ENCODE results near the gene AZU1.

The AZU1 gene

DNA sequence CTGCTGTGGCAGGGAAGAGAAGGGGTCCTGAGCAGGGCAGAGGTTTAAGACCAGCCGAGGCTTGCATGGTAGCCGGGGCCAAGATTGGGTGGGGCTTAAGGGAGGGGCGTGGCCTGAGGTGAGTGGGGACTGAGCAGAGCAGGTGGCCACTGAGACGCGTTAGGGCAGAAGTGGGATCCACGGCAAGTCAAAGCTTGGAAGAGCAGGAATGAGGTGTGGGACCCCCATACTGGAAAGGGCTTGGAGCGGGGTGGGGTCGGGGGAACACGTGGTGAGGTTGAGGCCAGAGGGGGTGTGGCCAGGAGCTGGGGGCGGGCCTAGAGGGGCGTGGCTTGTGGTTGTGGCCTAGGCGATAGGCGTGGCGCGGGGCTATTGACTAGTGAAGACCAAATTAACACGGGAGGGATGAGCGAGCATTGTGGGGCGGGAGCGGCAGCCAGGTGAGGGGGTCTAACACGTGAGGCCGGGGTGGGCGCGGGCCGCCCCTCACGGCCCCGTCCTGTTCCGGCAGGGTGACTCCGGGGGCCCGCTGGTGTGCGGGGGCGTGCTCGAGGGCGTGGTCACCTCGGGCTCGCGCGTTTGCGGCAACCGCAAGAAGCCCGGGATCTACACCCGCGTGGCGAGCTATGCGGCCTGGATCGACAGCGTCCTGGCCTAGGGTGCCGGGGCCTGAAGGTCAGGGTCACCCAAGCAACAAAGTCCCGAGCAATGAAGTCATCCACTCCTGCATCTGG, 35.1 kb downstream of the AZU1 start:
- Histone ChIP-seq H3K4me2 (ENCODE audit: low read length) (no peak overlapping the region), H2BK5ac (ENCODE audit: low read length) (no peak overlapping the region), H3K9ac (ENCODE audit: low read length) (no peak overlapping the region), H3K4me1 (ENCODE audit: control insufficient read depth, low read depth, low read length) (no peaks in the 10 kb centered on the region), H3K27ac (ENCODE audit: low read depth, low read length) (no peak overlapping the region), H3K4ac (ENCODE audit: low read depth, low read length) (no peak overlapping the region), H3K23ac (ENCODE audit: low read length) (no peak overlapping the region), H3K79me2 (ENCODE audit: control insufficient read depth, insufficient read depth, low read length) (no peaks in the 10 kb centered on the region), H3K36me3 (ENCODE audit: control insufficient read depth, insufficient read depth, low read length) (no peaks in the 10 kb centered on the region), H2AK5ac (ENCODE audit: low read length) (no peak overlapping the region), H3K18ac (ENCODE audit: low read length) (no peak overlapping the region), H2BK15ac (replicated peaks; ENCODE audit: low read depth) (no peak overlapping the region), H3K4me3 (ENCODE audit: low read length) (no peak overlapping the region), H4K8ac (ENCODE audit: low read depth, low read length) (no peak overlapping the region), H3K79me1 (ENCODE audit: low read length) (no peaks in the 10 kb centered on the region), H2BK120ac (ENCODE audit: low read depth, low read length) (no peak overlapping the region), H3K27me3 (ENCODE audit: insufficient read depth, low read length, poor library complexity) (peaks cover 6% of the 10 kb centered on the region), H4K5ac (ENCODE audit: low read length) (no peak overlapping the region), H3K56ac (ENCODE audit: low read length) (no peak overlapping the region)
- WGBS (ENCODE audit: extremely low coverage, insufficient coverage, low lambda C conversion rate) = no CpG with 5 or more reads among the region's 48 CpGs
- peak; percentile 86 for DNase-seq

DNA sequence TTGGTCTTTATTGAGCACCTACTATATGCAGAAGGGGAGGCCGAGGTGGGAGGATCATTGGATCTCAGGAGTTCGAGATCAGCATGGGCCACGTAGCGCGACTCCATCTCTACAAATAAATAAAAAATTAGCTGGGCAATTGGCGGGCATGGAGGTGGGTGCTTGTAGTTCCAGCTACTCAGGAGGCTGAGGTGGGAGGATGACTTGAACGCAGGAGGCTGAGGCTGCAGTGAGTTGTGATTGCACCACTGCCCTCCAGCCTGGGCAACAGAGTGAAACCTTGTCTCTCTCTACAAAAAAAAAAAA, 35.6 kb downstream of the AZU1 start:
- no peak overlapping the region for H3K23ac ChIP-seq (ENCODE audit: low read length)
- peaks cover 6% of the 10 kb centered on the region for H3K27me3 ChIP-seq (ENCODE audit: insufficient read depth, low read length, poor library complexity)

DNA sequence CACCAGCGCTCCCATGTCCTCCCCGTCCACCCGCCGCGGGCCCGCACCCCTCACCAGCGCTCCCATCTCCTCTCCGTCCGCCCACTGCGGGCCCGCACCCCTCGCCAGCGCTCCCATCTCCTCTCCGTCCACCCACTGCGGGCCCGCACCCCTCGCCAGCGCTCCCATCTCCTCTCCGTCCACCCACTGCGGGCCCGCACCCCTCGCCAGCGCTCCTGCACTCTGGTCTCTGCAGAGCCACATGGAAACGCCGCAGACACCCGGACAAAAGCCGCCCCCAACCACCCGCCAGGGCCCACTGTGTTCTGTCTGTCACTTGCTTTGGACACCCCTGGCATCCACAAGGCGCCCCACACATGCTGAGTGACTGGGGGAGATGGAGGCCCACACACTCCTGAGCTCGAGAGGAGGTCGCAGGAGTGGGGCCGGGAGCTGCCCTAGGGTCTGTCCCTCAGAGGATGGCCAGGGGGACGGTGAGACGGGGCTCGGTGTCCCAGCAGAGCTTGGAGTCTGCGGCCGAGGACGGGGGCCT, 39.2 kb downstream of the AZU1 start:
- Histone ChIP-seq H3K4me3 (ENCODE audit: low read length) (no peak overlapping the region), H3K4me1 (ENCODE audit: control insufficient read depth, low read depth, low read length) (no peaks in the 10 kb centered on the region), H2AK5ac (ENCODE audit: low read length) (no peak overlapping the region), H4K5ac (ENCODE audit: low read length) (no peak overlapping the region), H4K8ac (ENCODE audit: low read depth, low read length) (no peak overlapping the region), H3K18ac (ENCODE audit: low read length) (no peak overlapping the region), H3K4ac (ENCODE audit: low read depth, low read length) (no peak overlapping the region), H2BK15ac (replicated peaks; ENCODE audit: low read depth) (no peak overlapping the region), H3K27me3 (ENCODE audit: insufficient read depth, low read length, poor library complexity) (no peaks in the 10 kb centered on the region), H2BK5ac (ENCODE audit: low read length) (no peak overlapping the region), H3K36me3 (ENCODE audit: control insufficient read depth, insufficient read depth, low read length) (peaks cover 2% of the 10 kb centered on the region), H3K4me2 (ENCODE audit: low read length) (no peak overlapping the region), H3K79me1 (ENCODE audit: low read length) (no peaks in the 10 kb centered on the region), H2BK120ac (ENCODE audit: low read depth, low read length) (no peak overlapping the region), H3K27ac (ENCODE audit: low read depth, low read length) (no peak overlapping the region), H3K56ac (ENCODE audit: low read length) (no peak overlapping the region), H3K79me2 (ENCODE audit: control insufficient read depth, insufficient read depth, low read length) (no peaks in the 10 kb centered on the region), H3K23ac (ENCODE audit: low read length) (no peak overlapping the region), H3K9ac (ENCODE audit: low read length) (no peak overlapping the region)
- no peak for DNase-seq
- WGBS (ENCODE audit: extremely low coverage, insufficient coverage, low lambda C conversion rate) = no CpG with 5 or more reads among the region's 38 CpGs

More for the DNA sequence above, 35.6 kb downstream of the AZU1 start:
- Histone ChIP-seq H3K4me1 (ENCODE audit: control insufficient read depth, low read depth, low read length) (no peaks in the 10 kb centered on the region), H3K9ac (ENCODE audit: low read length) (no peak overlapping the region), H3K56ac (ENCODE audit: low read length) (no peak overlapping the region), H3K4me3 (ENCODE audit: low read length) (no peak overlapping the region), H4K5ac (ENCODE audit: low read length) (no peak overlapping the region), H3K79me1 (ENCODE audit: low read length) (no peaks in the 10 kb centered on the region), H4K8ac (ENCODE audit: low read depth, low read length) (no peak overlapping the region), H2BK120ac (ENCODE audit: low read depth, low read length) (no peak overlapping the region), H3K79me2 (ENCODE audit: control insufficient read depth, insufficient read depth, low read length) (no peaks in the 10 kb centered on the region), H3K4ac (ENCODE audit: low read depth, low read length) (no peak overlapping the region), H2AK5ac (ENCODE audit: low read length) (no peak overlapping the region), H3K27ac (ENCODE audit: low read depth, low read length) (no peak overlapping the region), H2BK5ac (ENCODE audit: low read length) (no peak overlapping the region), H3K36me3 (ENCODE audit: control insufficient read depth, insufficient read depth, low read length) (no peaks in the 10 kb centered on the region), H2BK15ac (replicated peaks; ENCODE audit: low read depth) (no peak overlapping the region), H3K18ac (ENCODE audit: low read length) (no peak overlapping the region), H3K4me2 (ENCODE audit: low read length) (no peak overlapping the region)
- WGBS (ENCODE audit: extremely low coverage, insufficient coverage, low lambda C conversion rate) = no CpG with 5 or more reads among the region's 7 CpGs
- no peak for DNase-seq

DNA sequence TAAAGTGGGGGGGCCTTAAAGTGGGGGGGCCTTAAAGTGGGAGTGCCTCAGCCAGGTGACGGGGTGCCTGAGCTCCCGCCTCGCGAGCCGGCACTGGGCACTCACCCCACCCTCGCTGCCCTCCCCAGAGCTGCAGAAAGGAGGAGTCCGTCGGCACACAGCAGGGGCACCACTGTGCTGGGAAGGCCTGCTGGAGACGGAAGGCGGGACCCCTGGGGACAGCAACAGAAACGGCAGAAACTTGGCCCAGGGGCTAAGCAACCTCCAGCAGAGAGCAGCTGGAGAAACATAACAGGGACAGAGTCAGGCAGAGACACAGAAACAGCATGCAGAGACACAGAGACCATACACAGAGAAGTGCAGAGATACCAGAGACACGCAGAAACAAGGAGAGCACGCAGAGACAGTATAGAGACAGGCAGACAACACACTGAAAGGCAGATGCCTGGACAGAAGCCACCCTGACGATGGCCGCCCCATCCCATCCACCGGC, 39.7 kb downstream of the AZU1 start:
- Histone ChIP-seq H3K27ac (ENCODE audit: low read depth, low read length) (no peak overlapping the region), H3K4me1 (ENCODE audit: control insufficient read depth, low read depth, low read length) (no peaks in the 10 kb centered on the region), H2BK15ac (replicated peaks; ENCODE audit: low read depth) (no peak overlapping the region), H3K79me2 (ENCODE audit: control insufficient read depth, insufficient read depth, low read length) (no peaks in the 10 kb centered on the region), H3K36me3 (ENCODE audit: control insufficient read depth, insufficient read depth, low read length) (peaks cover 2% of the 10 kb centered on the region), H3K4me2 (ENCODE audit: low read length) (no peak overlapping the region), H2AK5ac (ENCODE audit: low read length) (no peak overlapping the region), H3K9ac (ENCODE audit: low read length) (no peak overlapping the region), H4K8ac (ENCODE audit: low read depth, low read length) (no peak overlapping the region), H2BK5ac (ENCODE audit: low read length) (no peak overlapping the region), H3K4me3 (ENCODE audit: low read length) (no peak overlapping the region), H4K5ac (ENCODE audit: low read length) (no peak overlapping the region), H2BK120ac (ENCODE audit: low read depth, low read length) (no peak overlapping the region), H3K56ac (ENCODE audit: low read length) (no peak overlapping the region), H3K4ac (ENCODE audit: low read depth, low read length) (no peak overlapping the region), H3K23ac (ENCODE audit: low read length) (no peak overlapping the region), H3K18ac (ENCODE audit: low read length) (no peak overlapping the region), H3K27me3 (ENCODE audit: insufficient read depth, low read length, poor library complexity) (no peaks in the 10 kb centered on the region), H3K79me1 (ENCODE audit: low read length) (no peaks in the 10 kb centered on the region)
- DNase-seq = no peak
- no CpG with 5 or more reads among the region's 16 CpGs for WGBS (ENCODE audit: extremely low coverage, insufficient coverage, low lambda C conversion rate)

DNA sequence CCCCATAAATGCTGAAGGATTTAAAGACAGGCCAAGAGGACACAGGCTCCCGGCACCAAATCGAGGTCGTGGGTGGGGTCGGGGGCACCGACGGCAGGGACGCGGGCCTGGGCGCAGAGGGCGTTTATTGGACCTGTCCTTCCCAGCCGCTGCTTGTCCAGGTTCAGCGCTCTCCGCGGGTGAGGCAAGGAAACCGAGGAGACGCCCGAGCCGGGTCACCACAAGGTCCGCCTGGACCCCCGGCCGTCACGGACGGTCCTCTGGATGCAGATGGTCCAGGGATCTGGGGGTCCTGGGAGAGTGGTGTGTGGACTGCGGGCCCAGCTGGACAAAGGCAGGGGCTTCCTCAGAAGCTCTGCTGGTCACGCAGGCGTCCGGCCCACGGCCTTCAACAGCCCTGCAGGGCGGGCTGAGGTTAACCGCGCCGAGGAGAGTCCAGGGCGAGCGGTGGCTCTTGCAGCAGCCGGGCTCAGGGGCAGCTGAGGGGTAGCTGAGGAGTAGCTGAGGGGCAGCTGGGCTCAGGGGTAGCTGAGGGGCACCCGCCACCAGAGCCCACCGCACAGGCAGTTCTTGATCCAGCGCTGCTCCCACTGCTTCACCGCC, 40.3 kb downstream of the AZU1 start:
- Histone ChIP-seq H3K18ac (ENCODE audit: low read length) (no peak overlapping the region), H3K27me3 (ENCODE audit: insufficient read depth, low read length, poor library complexity) (no peaks in the 10 kb centered on the region), H4K8ac (ENCODE audit: low read depth, low read length) (no peak overlapping the region), H2BK5ac (ENCODE audit: low read length) (no peak overlapping the region), H4K5ac (ENCODE audit: low read length) (no peak overlapping the region), H2AK5ac (ENCODE audit: low read length) (no peak overlapping the region), H3K4me3 (ENCODE audit: low read length) (no peak overlapping the region), H3K4me2 (ENCODE audit: low read length) (no peak overlapping the region), H3K27ac (ENCODE audit: low read depth, low read length) (no peak overlapping the region), H3K9ac (ENCODE audit: low read length) (no peak overlapping the region), H2BK15ac (replicated peaks; ENCODE audit: low read depth) (no peak overlapping the region), H3K4ac (ENCODE audit: low read depth, low read length) (no peak overlapping the region), H3K56ac (ENCODE audit: low read length) (no peak overlapping the region), H3K4me1 (ENCODE audit: control insufficient read depth, low read depth, low read length) (no peaks in the 10 kb centered on the region), H2BK120ac (ENCODE audit: low read depth, low read length) (no peak overlapping the region), H3K23ac (ENCODE audit: low read length) (no peak overlapping the region), H3K79me1 (ENCODE audit: low read length) (no peaks in the 10 kb centered on the region), H3K79me2 (ENCODE audit: control insufficient read depth, insufficient read depth, low read length) (no peaks in the 10 kb centered on the region), H3K36me3 (ENCODE audit: control insufficient read depth, insufficient read depth, low read length) (peaks cover 2% of the 10 kb centered on the region)
- no CpG with 5 or more reads among the region's 39 CpGs for WGBS (ENCODE audit: extremely low coverage, insufficient coverage, low lambda C conversion rate)
- DNase-seq = no peak
